Liver (tissue), 9 donors: Measurements from ENCODE around the gene FAM111A. TPM values are rescaled to one million over a fixed set of nuclear protein-coding genes. Genes with fewer than 3 reads are reported as not detected.

Source experiments
- DNase-seq: peaks from one replicate; pipeline ENCODE4 v3.0.0-alpha.2; 2017; ENCODE audit warnings: low spot score
- H3K27ac ChIP-seq, 2 donors: one replicate each; pipeline ENCODE4 v1.7.0; 2013; ENCODE audit warnings: inconsistent platforms in 2 of 2, low read length in 2 of 2, control low read depth in 1 of 2, low read depth in 1 of 2, mild to moderate bottlenecking in 1 of 2
- H3K27me3 ChIP-seq, 4 donors: one replicate each; pipeline versions ENCODE4 v1.6.1 to v1.7.0; 2013; ENCODE audit warnings: low read length in 3 of 4, inconsistent platforms in 1 of 4, mild to moderate bottlenecking in 1 of 4, moderate library complexity in 1 of 4; ENCODE audit not compliant: control insufficient read depth in 4 of 4, insufficient read depth in 4 of 4
- H3K36me3 ChIP-seq, 4 donors: one replicate each; pipeline versions ENCODE4 v1.6.1 to v1.7.0; 2013; ENCODE audit warnings: low read length in 3 of 4, mild to moderate bottlenecking in 3 of 4, low read depth in 1 of 4, moderate library complexity in 1 of 4; ENCODE audit not compliant: control insufficient read depth in 4 of 4, insufficient read depth in 3 of 4
- H3K4me1 ChIP-seq, 4 donors: one replicate each; pipeline versions ENCODE4 v1.6.1 to v1.7.0; 2013; ENCODE audit warnings: low read length in 3 of 4, mild to moderate bottlenecking in 3 of 4, moderate library complexity in 1 of 4; ENCODE audit not compliant: control insufficient read depth in 4 of 4, insufficient read depth in 4 of 4
- H3K4me3 ChIP-seq, 3 donors: one replicate each; pipeline versions ENCODE4 v1.6.1 to v1.7.0; 2013; ENCODE audit warnings: low read length in 3 of 3, control low read depth in 1 of 3, low read depth in 1 of 3, mild to moderate bottlenecking in 1 of 3
- H3K9ac ChIP-seq, 2 donors: one replicate each; pipeline ENCODE4 v1.7.0; 2013; ENCODE audit warnings: low read length in 2 of 2, mild to moderate bottlenecking in 2 of 2, moderate library complexity in 2 of 2, control low read depth in 1 of 2, low read depth in 1 of 2
- H3K9me3 ChIP-seq, 4 donors: one replicate each; pipeline versions ENCODE4 v1.6.1 to v1.7.0; 2013; ENCODE audit warnings: low read length in 3 of 4; ENCODE audit not compliant: control insufficient read depth in 4 of 4
- CTCF ChIP-seq: fragments of 150-350 bp; IDR thresholded peaks from 2 replicates; pipeline ENCODE4 v1.5.1; 2017; ENCODE audit warnings: improper control_type of control experiment, low read depth, low read length; ENCODE audit not compliant: missing input control
- FOXA2 ChIP-seq: IDR thresholded peaks from 2 replicates; pipeline ENCODE4 v1.6.1; 2016; ENCODE audit warnings: antibody characterized with exemption
- GABPA ChIP-seq, 2 donors: IDR thresholded peaks in 1 of 2; conservative IDR thresholded peaks in 1 of 2; 2 replicates each; pipeline ENCODE4 v1.6.1; 2016; ENCODE audit warnings: antibody characterized with exemption in 2 of 2, mild to moderate bottlenecking in 1 of 2, moderate library complexity in 1 of 2
- HNF4A ChIP-seq, 2 donors: conservative IDR thresholded peaks; 2 replicates each; pipeline ENCODE4 v1.6.1; 2016; ENCODE audit warnings: antibody characterized with exemption in 2 of 2, mild to moderate bottlenecking in 2 of 2
- HNF4G ChIP-seq: IDR thresholded peaks from 2 replicates; pipeline ENCODE4 v1.6.1; 2016; ENCODE audit warnings: antibody characterized with exemption
- JUND ChIP-seq, 2 donors: IDR thresholded peaks; 2 replicates each; pipeline ENCODE4 v1.6.1; 2016; ENCODE audit warnings: antibody characterized with exemption in 2 of 2
- MAX ChIP-seq: IDR thresholded peaks from 2 replicates; pipeline ENCODE4 v1.6.1; 2016; ENCODE audit warnings: antibody characterized with exemption
- RAD21 ChIP-seq, 2 donors: IDR thresholded peaks; 2 replicates each; pipeline ENCODE4 v1.6.1; 2016; ENCODE audit warnings: antibody characterized with exemption in 2 of 2, mild to moderate bottlenecking in 2 of 2
- REST ChIP-seq: IDR thresholded peaks from 2 replicates; pipeline ENCODE4 v1.6.1; 2016; ENCODE audit warnings: antibody characterized with exemption, mild to moderate bottlenecking
- SP1 ChIP-seq: IDR thresholded peaks from 2 replicates; pipeline ENCODE4 v1.6.1; 2018; ENCODE audit warnings: antibody characterized with exemption, mild to moderate bottlenecking
- TAF1 ChIP-seq: conservative IDR thresholded peaks from 2 replicates; pipeline ENCODE4 v1.6.1; 2016; ENCODE audit warnings: antibody characterized with exemption, mild to moderate bottlenecking
- YY1 ChIP-seq: IDR thresholded peaks from 2 replicates; pipeline ENCODE4 v1.6.1; 2016; ENCODE audit warnings: antibody characterized with exemption, mild to moderate bottlenecking
- WGBS: extraction: QIAGEN DNeasy Blood & Tissue Kit; methylation state at CpG from one replicate; pipeline ENCODE4 v1.1.7; 2013; 5-methylcytosine and 5-hydroxymethylcytosine counted together
- polyA plus RNA-seq, 2 donors: library from polyadenylated mRNA; stranded (reverse) in 1 of 2; unstranded in 1 of 2; fragments of 200-250 nt in 1 of 2; fragments of >200 nt in 1 of 2; fragmentation: Nextera tagmentation in 1 of 2; extraction: Ambion mirVana in 1 of 2; gene quantifications; one replicate each; pipeline versions ENCODE4 v1.2.1 to v1.2.3, GENCODE V29; 2013 to 2015
- total RNA-seq, 2 donors: library from RNA; depleted of rRNA; stranded (reverse); fragments of >200 nt; gene quantifications; one replicate each; pipeline ENCODE4 v1.2.3, GENCODE V29; 2014
- donor health status: healthy.
- donor health status: healthy.
- donor health status: healthy.
- donor health status: healthy.
- donor health status: healthy.

Gene FAM111A
- total and polyA plus RNA-seq, 4 donors, result 5.9 to 27.0 (median 14.2) TPM

GRCh38 chr11:59186130-59186594, 43.5 kb downstream of the FAM111A start:
- 71% methylated on average over 5 of the region's 5 CpGs for WGBS
- H3K9ac ChIP-seq, result no peak overlapping the region
- no peaks in the 10 kb centered on the region for H3K9me3 ChIP-seq
- peak; percentile 43 for DNase-seq
- peaks cover 6 to 24% (median 13%) of the 10 kb centered on the region in 4 donors for H3K36me3 ChIP-seq
- TF ChIP-seq FOXA2, result no peak
- peak; percentile 39 to 68 for TF ChIP-seq RAD21 (IDR thresholded peaks at IDR 0.05)
- TF ChIP-seq HNF4A (conservative IDR thresholded peaks at IDR 0.05), result peak; percentile 7 to 8
- no peak for TF ChIP-seq TAF1
- peak; percentile 43 for TF ChIP-seq SP1
- no peak for TF ChIP-seq JUND (IDR thresholded peaks at IDR 0.05)
- peak; percentile 15 for TF ChIP-seq YY1
- no peak for TF ChIP-seq GABPA (IDR thresholded peaks at IDR 0.05 in 1 of 2, conservative IDR thresholded peaks at IDR 0.05 in 1 of 2)
- peak; percentile 60 for TF ChIP-seq CTCF
- TF ChIP-seq REST, result no peak
- TF ChIP-seq HNF4G, result no peak
- no peak for TF ChIP-seq MAX
- peak overlapping the region; percentile 28 to 42 for H3K27ac ChIP-seq
- no peak overlapping the region for H3K4me3 ChIP-seq
- no peaks in the 10 kb centered on the region for H3K27me3 ChIP-seq
- peaks cover 21 to 82% (median 60%) of the 10 kb centered on the region in 4 donors for H3K4me1 ChIP-seq

- WGBS, result 46% methylated on average over 3 of the region's 3 CpGs
- TF ChIP-seq CTCF (peak; percentile 14), HNF4A (conservative IDR thresholded peaks at IDR 0.05) (no peak), HNF4G (no peak)
- Histone ChIP-seq H3K9ac (no peak overlapping the region), H3K27ac (peak overlapping the region; percentile 28 to 42), H3K36me3 (peaks cover 4 to 20% (median 9%) of the 10 kb centered on the region in 4 donors), H3K4me1 (peaks cover 22 to 91% (median 68%) of the 10 kb centered on the region in 4 donors), H3K4me3 (no peak overlapping the region), H3K9me3 (no peaks in the 10 kb centered on the region), H3K27me3 (no peaks in the 10 kb centered on the region)
- no peak for DNase-seq
Observed at GRCh38 chr11:59187035-59187434, 44.4 kb downstream of the FAM111A start.
